NCI-H345 treated with DMSO at 0.1 percent for 48 hours (cell line): ENCODE measurements around the gene HAND2.

Experiments
- DNase-seq: peaks from one replicate; lab custom pipeline; 2025; ENCODE audit not compliant: unreplicated experiment; lab: John Stamatoyannopoulos, UW

HAND2 gene

GRCh38 chr4:173521467-173522159 is 8.4 kb downstream of the HAND2 start:
- no peak for DNase-seq

- DNase-seq, result no peak
These were observed 9.0 kb downstream of the HAND2 start for GRCh38 chr4:173520921-173521466.

GRCh38 chr4:173519111-173520101 is 10.6 kb downstream of the HAND2 start:
- DNase-seq, result no peak

- no peak for DNase-seq
These were observed 11.5 kb downstream of the HAND2 start for GRCh38 chr4:173518425-173519102.

GRCh38 chr4:173517781-173518424 is 12.1 kb downstream of the HAND2 start:
- no peak for DNase-seq

- DNase-seq, result no peak
These were observed 13.2 kb downstream of the HAND2 start for GRCh38 chr4:173516621-173517524.

- DNase-seq, result no peak
These were observed 14.6 kb downstream of the HAND2 start for GRCh38 chr4:173515458-173515857.

GRCh38 chr4:173514641-173515217 is 15.3 kb downstream of the HAND2 start:
- no peak for DNase-seq

- no peak for DNase-seq
These were observed 16.4 kb downstream of the HAND2 start for GRCh38 chr4:173513651-173514050.

- no peak for DNase-seq
These were observed 18.2 kb downstream of the HAND2 start for GRCh38 chr4:173511787-173512361.

- DNase-seq, result no peak
These were observed 20.7 kb downstream of the HAND2 start for GRCh38 chr4:173509036-173510001.

GRCh38 chr4:173508386-173509035 is 21.5 kb downstream of the HAND2 start:
- no peak for DNase-seq

- DNase-seq, result no peak
These were observed 22.3 kb downstream of the HAND2 start for GRCh38 chr4:173507471-173508385.

GRCh38 chr4:173506597-173507211 is 23.3 kb downstream of the HAND2 start:
- no peak for DNase-seq

- no peak for DNase-seq
These were observed 24.0 kb downstream of the HAND2 start for GRCh38 chr4:173505924-173506518.

GRCh38 chr4:173504181-173504503 is 25.9 kb downstream of the HAND2 start:
- DNase-seq, result no peak
